Panc1 (cell line): ENCODE measurements around the gene CROCC. TPM values are rescaled to one million over a fixed set of nuclear protein-coding genes. Genes with fewer than 3 reads are reported as not detected.

Experiments
- ATAC-seq: fragments of 200-7000 bp; cut with Tn5 transposase; 2 replicates; pipeline ENCODE4 v1.9.1; 2020; ENCODE audit warnings: mild to moderate bottlenecking, moderate library complexity
- BruUV-seq: library from RNA; stranded (reverse); fragments of 400-500 nt; replicated peaks from 2 replicates; lab custom pipeline; 2021; lab: Mats Ljungman, UMichigan
- CTCF ChIA-PET: fragments of 300-600 bp; sonication (Branson Sonifier 250); formaldehyde crosslinking; loops from one replicate; lab custom pipeline; 2022; ENCODE audit warnings: antibody characterized with exemption; lab: Charles Lee
- POLR2A ChIA-PET: fragments of 300-600 bp; sonication (Branson Sonifier 250); formaldehyde crosslinking; loops from one replicate; lab custom pipeline; 2022; ENCODE audit warnings: antibody characterized with exemption; lab: Charles Lee
- DNase-seq: peaks from one replicate; pipeline ENCODE4 v3.0.0-alpha.2; 2010; ENCODE audit warnings: low read depth, low spot score
- H3K27ac ChIP-seq: 2 replicates; pipeline ENCODE4 v1.5.1; 2011; ENCODE audit warnings: mild to moderate bottlenecking, low read length, inconsistent platforms
- H3K27me3 ChIP-seq: fragments of 200-500 bp; sonication (Bioruptor generic); 2 replicates; pipeline ENCODE4 v1.6.0; 2014; ENCODE audit warnings: low read length, inconsistent platforms; ENCODE audit not compliant: control insufficient read depth, insufficient read depth
- H3K36me3 ChIP-seq: fragments of 200-500 bp; sonication (Bioruptor generic); 2 replicates; pipeline ENCODE4 v1.5.1; 2014; ENCODE audit warnings: inconsistent platforms, mild to moderate bottlenecking, low read length, moderate library complexity; ENCODE audit not compliant: control insufficient read depth, insufficient read depth
- H3K4me1 ChIP-seq: 2 replicates; pipeline ENCODE4 v1.5.1; 2011; ENCODE audit warnings: inconsistent platforms, mild to moderate bottlenecking, low read length, moderate library complexity; ENCODE audit not compliant: control insufficient read depth, insufficient read depth
- H3K4me3 ChIP-seq, 2 experiments: 2 replicates each; pipeline ENCODE4 v1.5.1; 2011 to 2012; ENCODE audit warnings: low read depth in 2 of 2, low read length in 2 of 2, mild to moderate bottlenecking in 2 of 2, inconsistent platforms in 1 of 2, moderate library complexity in 1 of 2
- H3K9me3 ChIP-seq: fragments of 200-500 bp; sonication (Bioruptor generic); 2 replicates; pipeline ENCODE4 v1.5.1; 2014; ENCODE audit warnings: low read depth, mild to moderate bottlenecking, inconsistent platforms, low read length, moderate library complexity; ENCODE audit not compliant: control insufficient read depth, insufficient read depth
- POLR2AphosphoS5 ChIP-seq: IDR thresholded peaks from 2 replicates; pipeline ENCODE4 v1.6.1; 2012; ENCODE audit warnings: mild to moderate bottlenecking, low read depth, low read length, moderate library complexity
- SIN3A ChIP-seq: IDR thresholded peaks from 2 replicates; pipeline ENCODE4 v1.6.1; 2012; ENCODE audit warnings: low read depth, mild to moderate bottlenecking, low read length, moderate library complexity, borderline replicate concordance; ENCODE audit not compliant: insufficient read depth
- TCF7L2 ChIP-seq: IDR thresholded peaks from 2 replicates; pipeline ENCODE4 v1.6.1; 2011; ENCODE audit warnings: mild to moderate bottlenecking, low read depth, low read length, inconsistent platforms
- in situ Hi-C: cut with HindIII; loops from 2 replicates; pipeline ENCODE4 v1.10.0; 2016; ENCODE audit warnings: low sequenced_read_pairs, low pct_unique_long_range_greater_than_20kb
- intact Hi-C: fragments of 100-400 bp; cut with micrococcal nuclease; formaldehyde crosslinking; loops from one replicate; pipeline ENCODE4 v1.10.0; 2022; ENCODE audit not compliant: unreplicated experiment
- total RNA-seq: library from RNA; stranded (reverse); gene quantifications from one replicate; pipeline ENCODE4 v1.2.1, GENCODE V29; 2021; ENCODE audit not compliant: unreplicated experiment
- TF ChIP-seq, protein P1 (sequence below): fragments of 450-650 bp; IDR thresholded peaks from 2 replicates; pipeline ENCODE4 v1.5.1; 2017; ENCODE audit warnings: mild to moderate bottlenecking
- TF ChIP-seq, protein P2 (sequence below), 2 experiments: IDR thresholded peaks; 2 replicates each; pipeline ENCODE4 v1.6.1; 2011 to 2012; ENCODE audit warnings: low read depth in 2 of 2, control low read depth in 1 of 2, low read length in 1 of 2, mild to moderate bottlenecking in 1 of 2, moderate library complexity in 1 of 2; ENCODE audit not compliant: insufficient read depth in 1 of 2

Gene CROCC
- total RNA-seq, 1 experiment from 2014 or later, result 13.6 TPM

DNA sequence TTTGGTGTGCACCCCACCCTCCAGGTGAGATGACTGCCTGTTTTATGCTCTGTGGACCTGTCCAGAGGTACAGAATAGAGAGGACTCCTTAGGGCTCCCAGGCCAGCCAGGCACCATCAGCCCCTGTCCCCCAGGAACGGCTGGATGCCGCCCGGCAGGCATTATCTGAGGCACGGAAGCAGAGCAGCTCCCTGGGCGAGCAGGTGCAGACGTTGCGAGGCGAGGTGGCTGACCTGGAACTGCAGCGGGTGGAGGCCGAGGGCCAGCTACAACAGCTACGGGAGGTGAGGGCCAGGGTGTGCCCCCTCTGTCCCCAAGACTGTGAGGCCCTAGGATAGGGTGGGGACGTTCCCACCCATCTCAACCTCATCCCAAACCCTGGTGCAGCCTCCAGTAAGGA is 47.9 kb downstream of the CROCC start:
- CTCF ChIA-PET, result no interaction called here
- H3K4me3 ChIP-seq, result no peak overlapping the region
- TF ChIP-seq POLR2AphosphoS5, result no peak
- TF ChIP-seq SIN3A, result no peak
- TF ChIP-seq, protein P1, sequence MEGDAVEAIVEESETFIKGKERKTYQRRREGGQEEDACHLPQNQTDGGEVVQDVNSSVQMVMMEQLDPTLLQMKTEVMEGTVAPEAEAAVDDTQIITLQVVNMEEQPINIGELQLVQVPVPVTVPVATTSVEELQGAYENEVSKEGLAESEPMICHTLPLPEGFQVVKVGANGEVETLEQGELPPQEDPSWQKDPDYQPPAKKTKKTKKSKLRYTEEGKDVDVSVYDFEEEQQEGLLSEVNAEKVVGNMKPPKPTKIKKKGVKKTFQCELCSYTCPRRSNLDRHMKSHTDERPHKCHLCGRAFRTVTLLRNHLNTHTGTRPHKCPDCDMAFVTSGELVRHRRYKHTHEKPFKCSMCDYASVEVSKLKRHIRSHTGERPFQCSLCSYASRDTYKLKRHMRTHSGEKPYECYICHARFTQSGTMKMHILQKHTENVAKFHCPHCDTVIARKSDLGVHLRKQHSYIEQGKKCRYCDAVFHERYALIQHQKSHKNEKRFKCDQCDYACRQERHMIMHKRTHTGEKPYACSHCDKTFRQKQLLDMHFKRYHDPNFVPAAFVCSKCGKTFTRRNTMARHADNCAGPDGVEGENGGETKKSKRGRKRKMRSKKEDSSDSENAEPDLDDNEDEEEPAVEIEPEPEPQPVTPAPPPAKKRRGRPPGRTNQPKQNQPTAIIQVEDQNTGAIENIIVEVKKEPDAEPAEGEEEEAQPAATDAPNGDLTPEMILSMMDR, result no peak
- TF ChIP-seq TCF7L2, result no peak
- TF ChIP-seq, protein P2, sequence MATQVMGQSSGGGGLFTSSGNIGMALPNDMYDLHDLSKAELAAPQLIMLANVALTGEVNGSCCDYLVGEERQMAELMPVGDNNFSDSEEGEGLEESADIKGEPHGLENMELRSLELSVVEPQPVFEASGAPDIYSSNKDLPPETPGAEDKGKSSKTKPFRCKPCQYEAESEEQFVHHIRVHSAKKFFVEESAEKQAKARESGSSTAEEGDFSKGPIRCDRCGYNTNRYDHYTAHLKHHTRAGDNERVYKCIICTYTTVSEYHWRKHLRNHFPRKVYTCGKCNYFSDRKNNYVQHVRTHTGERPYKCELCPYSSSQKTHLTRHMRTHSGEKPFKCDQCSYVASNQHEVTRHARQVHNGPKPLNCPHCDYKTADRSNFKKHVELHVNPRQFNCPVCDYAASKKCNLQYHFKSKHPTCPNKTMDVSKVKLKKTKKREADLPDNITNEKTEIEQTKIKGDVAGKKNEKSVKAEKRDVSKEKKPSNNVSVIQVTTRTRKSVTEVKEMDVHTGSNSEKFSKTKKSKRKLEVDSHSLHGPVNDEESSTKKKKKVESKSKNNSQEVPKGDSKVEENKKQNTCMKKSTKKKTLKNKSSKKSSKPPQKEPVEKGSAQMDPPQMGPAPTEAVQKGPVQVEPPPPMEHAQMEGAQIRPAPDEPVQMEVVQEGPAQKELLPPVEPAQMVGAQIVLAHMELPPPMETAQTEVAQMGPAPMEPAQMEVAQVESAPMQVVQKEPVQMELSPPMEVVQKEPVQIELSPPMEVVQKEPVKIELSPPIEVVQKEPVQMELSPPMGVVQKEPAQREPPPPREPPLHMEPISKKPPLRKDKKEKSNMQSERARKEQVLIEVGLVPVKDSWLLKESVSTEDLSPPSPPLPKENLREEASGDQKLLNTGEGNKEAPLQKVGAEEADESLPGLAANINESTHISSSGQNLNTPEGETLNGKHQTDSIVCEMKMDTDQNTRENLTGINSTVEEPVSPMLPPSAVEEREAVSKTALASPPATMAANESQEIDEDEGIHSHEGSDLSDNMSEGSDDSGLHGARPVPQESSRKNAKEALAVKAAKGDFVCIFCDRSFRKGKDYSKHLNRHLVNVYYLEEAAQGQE (IDR thresholded peaks at IDR 0.05; ENCODE audit: insufficient read depth in 1 of 2, low read depth in 2 of 2, low read length in 1 of 2), result no peak
- no peak overlapping the region for H3K27ac ChIP-seq
- H3K36me3 ChIP-seq, result no peaks in the 10 kb centered on the region
- in situ Hi-C loops, result no loop called here
- DNase-seq (no peak), ATAC-seq (no peak)
- H3K27me3 ChIP-seq, result no peaks in the 10 kb centered on the region
- intact Hi-C loops, result no loop called here
- POLR2A ChIA-PET, result no interaction called here
- H3K4me1 ChIP-seq, result no peaks in the 10 kb centered on the region
- BruUV-seq, result TSS peak; percentile 46
- no peaks in the 10 kb centered on the region for H3K9me3 ChIP-seq

DNA sequence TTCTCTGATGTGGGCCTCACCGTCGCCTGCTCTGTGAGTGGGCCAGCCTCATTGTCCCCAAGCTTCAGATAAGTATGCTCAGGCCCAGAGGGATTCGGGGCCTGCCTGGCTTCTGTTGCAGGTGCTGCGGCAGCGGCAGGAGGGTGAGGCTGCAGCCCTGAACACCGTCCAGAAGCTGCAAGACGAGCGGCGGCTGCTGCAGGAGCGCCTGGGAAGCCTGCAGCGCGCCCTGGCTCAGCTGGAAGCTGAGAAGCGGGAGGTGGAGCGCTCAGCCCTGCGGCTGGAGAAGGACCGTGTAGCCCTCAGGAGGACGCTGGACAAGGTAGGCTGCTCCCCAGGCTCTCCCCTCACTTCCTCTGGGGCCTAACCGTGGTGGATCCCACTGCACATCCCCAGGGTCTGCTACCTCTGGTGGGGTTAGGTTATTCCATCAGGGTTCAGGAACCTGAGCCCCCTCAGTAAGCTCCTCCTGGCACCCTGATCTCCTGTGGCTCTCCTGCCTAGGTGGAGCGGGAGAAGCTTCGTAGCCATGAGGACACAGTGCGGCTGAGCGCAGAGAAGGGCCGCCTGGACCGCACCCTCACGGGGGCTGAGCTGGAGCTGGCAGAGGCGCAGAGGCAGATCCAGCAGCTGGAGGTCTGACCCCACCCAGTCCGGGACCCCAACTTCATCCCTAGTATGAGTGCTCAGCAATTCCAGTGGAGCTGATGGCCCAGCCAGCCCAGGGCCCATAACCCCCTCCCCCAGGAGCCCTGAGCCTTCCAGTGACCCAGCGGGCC is 48.6 kb downstream of the CROCC start:
- no TSS peak for BruUV-seq
- no peak for ATAC-seq
- Histone ChIP-seq H3K36me3 (no peaks in the 10 kb centered on the region), H3K4me3 (no peak overlapping the region), H3K27me3 (no peaks in the 10 kb centered on the region), H3K4me1 (no peaks in the 10 kb centered on the region), H3K27ac (no peak overlapping the region), H3K9me3 (no peaks in the 10 kb centered on the region)
- in situ Hi-C loops (no loop called here), intact Hi-C loops (no loop called here)
- TF ChIP-seq, protein P2 (IDR thresholded peaks at IDR 0.05; ENCODE audit: insufficient read depth in 1 of 2, low read depth in 2 of 2, low read length in 1 of 2), result no peak
- TF ChIP-seq POLR2AphosphoS5 (no peak), TCF7L2 (no peak), SIN3A (no peak)
- TF ChIP-seq, protein P1, result no peak
- ChIA-PET CTCF (interaction anchor here (0.5 to 0.6 kb wide), 2 partner anchors 30 to 359 kb away, joined by 3 read pairs; no protein-coding TSS in a partner anchor), POLR2A (no interaction called here)
- DNase-seq, result no peak
